NCI-H82 (cell line): Measurements from ENCODE around the gene GLI2.

Source experiments
- DNase-seq: peaks from one replicate; lab custom pipeline; 2025; lab: John Stamatoyannopoulos, UW

GLI2 gene

GRCh38 chr2:120758181-120759144 lies 22.8 kb downstream of the GLI2 start:
- no peak for DNase-seq

DNA sequence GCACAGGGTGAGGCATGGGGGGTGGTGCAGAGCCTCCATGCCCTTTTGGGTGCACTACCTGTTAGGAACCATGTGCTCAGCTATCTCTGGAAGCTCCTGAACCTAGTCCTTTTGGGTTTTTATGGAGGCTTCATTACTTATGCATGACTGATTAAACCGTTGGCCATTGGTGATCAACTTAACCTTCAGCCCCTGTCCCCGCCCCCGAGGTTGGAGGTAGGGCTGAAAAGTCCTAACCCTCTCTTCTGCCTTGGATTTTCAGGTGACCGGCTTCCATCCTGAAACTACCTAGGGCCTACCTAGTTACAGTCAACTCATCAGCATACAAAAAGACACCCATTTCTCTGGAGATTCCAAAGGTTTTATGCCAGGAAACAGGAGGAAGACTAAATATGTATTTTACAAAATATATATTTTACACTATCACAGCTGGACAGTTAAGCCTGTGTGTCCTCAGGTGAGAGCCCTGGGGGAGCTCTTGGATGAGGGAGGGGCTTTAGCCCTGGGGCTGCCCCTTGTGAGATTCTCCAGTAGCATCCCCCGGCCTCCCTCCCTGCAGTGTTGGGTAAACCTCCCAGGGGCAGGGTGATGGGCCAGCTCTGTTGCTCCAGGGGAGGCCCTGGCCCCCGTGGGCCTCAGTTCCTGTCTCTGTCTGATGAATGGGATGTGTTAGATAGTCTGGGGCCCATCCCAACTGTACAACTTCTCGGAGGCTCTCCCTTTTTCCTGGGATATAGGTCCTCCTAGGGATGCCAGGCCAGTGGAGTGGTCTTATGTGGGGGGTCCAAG lies 24.1 kb downstream of the GLI2 start:
- DNase-seq, result no peak

GRCh38 chr2:120760446-120761135 lies 24.9 kb downstream of the GLI2 start:
- no peak for DNase-seq

DNA sequence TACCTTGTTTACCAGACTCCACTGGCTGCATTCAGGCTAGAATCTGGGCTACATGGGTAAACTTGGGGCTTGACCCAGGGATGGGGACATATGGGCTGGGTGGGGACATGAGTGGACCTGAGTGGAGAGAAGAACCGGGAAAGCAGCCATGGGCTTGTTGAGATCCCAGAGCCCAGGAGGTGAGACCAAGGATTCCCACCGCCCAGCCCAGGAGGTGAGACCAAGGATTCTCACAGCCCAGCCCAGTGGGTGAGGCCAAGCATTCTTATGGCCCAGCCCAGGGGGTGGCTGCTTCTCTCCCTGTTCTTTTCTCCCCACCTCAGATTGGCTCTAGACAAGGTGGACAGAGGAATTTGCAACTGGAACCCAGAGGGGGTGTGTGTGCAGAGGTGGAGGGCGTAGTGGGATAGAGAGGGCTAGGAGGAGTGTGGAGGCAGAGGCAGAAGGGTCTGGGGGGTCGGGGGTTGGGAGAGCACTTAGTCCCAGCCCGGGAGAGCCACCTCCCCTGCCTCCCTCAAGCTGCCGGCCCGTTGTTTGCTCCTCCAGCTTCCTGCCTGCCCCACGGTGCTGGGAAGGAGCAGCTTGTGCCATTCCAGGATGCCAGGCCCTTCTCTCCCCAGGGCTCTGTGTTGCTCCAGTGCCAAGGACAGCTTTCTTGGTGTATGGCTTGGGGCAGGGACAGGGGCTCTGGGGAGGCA lies 25.6 kb downstream of the GLI2 start:
- no peak for DNase-seq

- no peak for DNase-seq
Measured at GRCh38 chr2:120761911-120762310, 26.2 kb downstream of the GLI2 start.

DNA sequence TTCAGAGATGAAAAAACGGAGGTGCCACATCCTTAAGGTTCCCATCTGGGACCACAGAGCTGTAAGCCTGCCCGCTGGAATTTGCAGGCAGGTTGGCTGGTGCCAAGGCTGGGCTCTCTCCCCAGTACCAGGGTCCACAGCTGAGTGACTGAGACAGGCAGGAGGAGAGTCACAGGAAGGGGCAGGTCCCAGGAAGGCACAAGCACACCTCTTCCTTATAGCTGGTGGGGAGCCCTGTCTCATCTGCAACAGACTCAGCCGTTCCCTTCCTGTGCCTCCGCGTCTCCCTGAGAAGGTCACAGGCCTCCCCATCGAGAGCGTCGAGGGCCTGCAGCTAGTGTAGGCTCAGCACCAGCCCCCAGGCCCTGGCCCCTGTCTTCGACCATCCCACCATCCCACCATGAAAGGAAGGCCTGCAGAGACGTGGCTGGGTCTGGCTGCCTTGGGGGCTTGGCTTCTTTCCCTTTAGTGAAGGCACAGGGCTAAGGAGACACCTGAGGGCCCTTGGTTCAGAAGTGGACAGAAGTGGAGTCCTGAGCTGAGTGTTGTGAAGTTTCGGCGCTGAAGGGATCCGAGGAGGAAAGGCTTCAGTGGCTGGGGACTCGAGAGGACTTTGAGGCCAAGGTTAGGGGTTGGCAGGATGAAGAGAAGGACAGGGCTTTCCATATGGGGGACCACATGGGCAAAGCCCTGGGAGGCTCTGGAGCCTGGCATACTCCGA lies 26.8 kb downstream of the GLI2 start:
- no peak for DNase-seq

- DNase-seq, result no peak
Measured at GRCh38 chr2:120763508-120763907, 27.8 kb downstream of the GLI2 start.

DNA sequence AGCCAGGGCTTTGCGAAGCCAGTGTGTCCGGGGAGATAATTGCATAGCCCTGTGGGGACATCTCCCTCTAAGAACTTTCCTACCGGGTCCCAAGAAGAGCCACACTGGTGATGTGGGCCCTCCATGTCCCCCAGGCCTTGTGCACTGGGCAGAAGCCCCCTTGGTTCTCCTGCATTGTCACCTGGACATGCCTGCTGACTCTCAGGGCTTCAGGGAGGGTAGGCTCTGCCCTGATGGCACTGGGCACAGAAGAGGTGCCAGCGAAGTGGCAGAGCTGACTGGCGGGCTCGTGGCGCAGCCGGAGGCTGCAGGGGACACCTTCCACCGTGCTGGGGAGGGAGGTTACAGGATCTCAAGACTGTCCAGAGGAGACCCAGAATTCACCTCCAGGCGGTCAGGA lies 28.3 kb downstream of the GLI2 start:
- DNase-seq, result no peak

- no peak for DNase-seq
Measured at GRCh38 chr2:120764492-120764891, 28.8 kb downstream of the GLI2 start.

DNA sequence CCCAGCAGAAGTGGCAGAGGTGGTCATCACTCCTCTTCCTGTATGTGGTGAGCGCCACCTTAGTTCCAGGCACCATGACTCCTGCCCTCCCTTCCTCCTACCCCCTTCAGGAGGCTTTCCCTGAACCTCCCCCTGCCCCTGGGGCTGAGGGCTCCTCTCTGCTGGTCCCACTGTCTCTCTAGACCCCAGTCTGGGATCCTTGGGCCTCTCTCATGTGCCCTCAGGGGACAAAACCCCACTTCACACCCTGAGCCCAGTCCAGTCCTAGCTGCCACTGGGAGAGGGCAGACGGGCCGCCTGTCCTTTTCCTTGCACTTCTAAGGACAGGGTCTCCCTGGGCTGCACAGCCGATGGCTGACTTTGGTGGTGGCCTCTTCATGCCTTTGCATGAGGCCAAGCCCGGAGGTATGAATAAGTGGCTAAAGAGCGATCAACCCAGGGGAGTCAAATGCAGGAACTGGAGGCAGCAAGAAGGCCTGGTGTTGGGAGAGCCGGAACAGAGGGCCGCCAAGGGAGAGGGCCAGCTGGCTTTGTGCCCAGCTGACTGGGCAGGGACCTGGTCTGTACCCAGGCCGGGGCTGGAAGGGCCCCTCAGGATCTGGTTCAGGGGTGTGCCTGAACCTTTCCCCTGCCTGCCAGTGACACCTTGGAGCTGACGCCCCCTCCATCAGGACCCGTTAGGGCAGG lies 29.5 kb downstream of the GLI2 start:
- DNase-seq, result no peak

DNA sequence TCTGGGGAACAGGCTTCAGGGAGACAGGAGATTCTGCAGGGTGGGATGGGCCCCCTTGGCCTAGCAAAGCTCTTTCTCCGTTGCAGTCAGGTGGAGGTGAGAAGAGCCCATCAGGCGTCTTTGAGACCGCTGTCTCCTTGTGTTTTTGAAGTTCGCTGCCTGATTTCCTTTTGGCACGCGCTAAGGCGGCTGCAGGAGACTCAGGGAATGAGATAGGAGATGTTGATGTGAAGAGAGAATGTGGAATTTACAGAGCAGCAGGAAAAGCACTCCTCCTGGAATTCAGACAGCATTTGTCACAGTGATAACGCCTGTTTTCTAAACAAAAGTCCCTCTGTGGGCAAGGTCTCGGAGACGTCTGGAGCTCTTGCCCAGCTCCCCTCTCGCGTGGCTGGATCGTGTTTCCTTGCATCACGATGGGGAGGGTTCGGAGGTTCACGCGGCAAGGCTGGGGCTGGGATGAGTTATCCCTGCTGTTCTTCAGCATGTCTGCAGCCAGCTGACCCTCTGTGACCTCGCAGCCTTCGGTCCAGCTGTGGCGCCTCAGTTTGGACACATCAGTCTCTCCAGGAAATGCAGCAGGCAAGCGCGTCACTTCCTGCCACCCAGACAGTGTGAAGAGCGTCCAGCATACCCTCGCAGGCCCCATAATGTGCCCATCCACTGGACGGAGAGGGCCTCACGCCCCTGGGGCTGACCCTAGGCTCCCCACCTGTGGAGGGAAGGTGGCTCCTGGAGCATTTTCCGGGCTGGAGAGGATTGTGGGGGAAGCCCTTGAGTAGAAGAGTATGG lies 30.2 kb downstream of the GLI2 start:
- no peak for DNase-seq

DNA sequence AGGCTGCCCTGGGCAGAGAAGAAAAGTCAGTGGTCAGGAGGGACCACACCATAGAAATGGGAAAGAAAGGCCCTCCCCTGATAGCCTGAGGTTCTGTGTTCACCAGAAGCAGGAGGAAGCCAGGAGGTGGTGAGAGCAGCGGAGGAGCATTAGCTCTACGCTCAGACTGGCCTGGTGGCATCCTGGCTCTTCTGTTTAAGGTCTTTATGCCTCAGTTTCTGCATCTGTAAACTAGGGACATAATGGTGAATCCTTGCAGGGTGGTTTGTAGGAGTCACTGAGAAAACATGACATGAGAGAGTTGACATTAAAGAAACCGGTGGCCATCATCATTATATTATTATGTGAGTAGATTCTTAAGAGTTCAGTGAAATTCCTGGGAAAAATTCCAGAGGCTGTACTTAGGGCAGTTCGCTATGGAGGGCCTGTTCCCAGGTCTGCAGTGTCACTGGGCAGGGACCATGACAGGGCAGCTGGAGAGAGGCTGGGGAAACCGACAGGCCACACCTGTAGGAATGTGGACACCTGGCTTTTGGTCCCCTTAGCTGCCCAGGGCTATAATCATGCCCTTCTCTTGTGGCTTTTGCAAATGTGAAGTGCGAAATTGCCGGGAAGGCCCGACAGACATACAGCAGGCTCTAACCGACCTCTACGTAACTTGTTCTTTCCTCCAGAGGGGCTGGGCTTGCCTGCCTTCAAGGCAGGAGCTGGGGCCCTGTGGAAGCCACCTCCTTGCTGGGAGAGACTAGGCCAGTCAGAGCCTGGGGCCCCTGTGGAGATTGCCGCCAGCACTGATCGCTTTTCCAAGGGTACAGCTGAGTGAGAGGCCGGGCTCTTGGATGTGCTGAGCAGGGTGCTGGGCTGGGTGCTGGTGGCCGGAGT lies 31.0 kb downstream of the GLI2 start:
- no peak for DNase-seq

- no peak for DNase-seq
Measured at GRCh38 chr2:120767486-120768005, 31.9 kb downstream of the GLI2 start.

DNA sequence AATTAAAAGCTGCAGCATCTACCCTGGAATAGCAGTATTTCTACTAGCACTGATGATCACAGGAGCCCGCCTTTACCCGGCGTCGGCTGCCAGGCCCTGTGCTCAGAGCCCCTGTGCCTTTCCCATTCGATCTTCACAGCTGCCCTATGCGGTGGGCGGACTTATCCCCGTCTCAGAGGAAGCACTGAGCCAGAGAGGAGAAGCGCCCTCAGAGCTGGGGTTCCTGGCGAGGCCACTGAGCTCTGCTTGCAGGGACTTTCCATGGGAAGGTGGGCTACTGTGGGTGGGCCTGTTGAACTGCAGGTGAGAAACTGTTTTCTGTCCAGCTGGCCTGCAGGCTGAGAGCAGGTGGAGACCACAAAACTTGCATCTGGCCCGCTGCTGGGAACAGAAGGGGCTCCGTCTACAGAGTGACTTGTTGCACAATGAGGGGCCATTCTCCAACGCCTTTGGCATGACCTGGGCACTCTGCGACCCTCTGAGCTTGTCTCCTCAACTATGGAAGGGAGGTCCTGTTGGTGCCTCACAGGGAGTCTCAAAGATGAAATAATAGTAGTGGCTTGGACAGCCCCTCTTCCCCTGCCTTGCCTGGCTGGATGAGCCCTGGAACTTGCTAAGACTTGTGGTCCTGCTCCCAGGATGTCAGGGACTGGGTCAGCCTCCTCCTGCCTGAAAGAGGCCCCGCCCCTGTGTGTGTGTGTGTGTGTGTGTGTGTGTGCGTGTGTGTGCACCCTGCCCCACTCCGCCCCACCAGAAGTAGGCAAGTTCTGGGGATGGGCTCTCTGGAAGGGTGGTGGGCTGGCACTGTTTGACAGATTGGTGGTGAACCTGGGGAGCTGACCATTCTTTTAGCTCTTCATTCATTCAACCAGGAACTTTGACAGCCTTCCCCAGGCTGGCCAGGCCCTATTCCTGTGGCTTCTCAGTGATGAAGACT lies 32.7 kb downstream of the GLI2 start:
- no peak for DNase-seq

DNA sequence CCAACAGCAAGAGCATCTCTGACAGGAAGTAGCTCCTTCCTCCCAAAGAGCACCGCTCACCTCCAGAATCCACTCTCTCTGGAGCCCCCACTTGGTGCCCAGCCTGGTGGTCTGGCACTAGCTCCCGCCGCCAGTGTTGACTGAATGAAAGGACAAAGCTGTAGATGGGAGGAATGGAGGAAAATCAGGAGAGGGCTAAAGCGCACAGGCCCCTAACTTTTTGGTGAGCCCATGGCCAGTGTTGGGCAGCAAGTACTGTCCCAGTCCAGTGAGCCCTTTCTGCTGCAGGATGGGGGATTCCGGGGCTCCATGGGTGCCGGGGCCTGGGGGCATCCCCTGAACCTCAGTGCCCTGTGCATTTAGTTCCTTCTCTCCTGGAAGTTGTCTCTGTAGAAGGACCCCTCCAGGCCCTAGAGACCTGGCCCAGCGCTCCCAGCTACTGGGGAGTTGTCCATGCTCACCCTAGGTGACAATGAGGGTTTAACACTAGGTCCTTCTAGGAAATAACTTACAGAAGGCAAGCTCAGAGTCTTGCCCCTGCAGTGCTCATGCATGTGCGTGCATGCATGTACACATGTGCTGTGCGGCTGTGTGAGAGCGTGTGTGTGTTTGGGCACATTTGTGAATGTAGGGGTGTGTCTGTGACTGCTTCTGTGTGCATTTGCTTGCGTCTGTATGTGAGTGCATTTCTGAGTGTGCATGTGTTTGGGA lies 33.6 kb downstream of the GLI2 start:
- DNase-seq, result no peak

DNA sequence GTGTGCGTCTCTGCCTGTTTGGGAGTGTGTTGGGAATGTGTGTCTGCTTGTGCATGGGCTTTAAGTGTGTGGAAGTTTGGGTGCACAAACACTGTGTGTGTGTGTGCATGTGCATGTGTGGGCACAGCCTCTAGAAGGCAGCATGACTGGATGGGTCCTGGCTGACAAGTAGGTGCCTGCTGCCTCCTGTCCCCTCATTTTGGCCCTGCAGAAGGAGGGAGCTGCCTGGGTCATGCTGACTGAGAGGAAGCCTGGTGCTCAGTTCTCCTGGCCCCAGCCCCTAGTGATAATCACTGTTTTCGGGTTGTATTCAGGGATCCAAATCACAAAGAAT lies 34.1 kb downstream of the GLI2 start:
- no peak for DNase-seq

GRCh38 chr2:120770176-120770575 lies 34.5 kb downstream of the GLI2 start:
- DNase-seq, result no peak
